CD1c-positive myeloid dendritic cell (primary cell): ENCODE measurements around the gene CEP72.
"Not testable (repeated sequence)": the region's sequence is repeated elsewhere in the genome, so short reads cannot be mapped to it uniquely, and the experiment has no call there.

Experiments
- DNase-seq: peaks from one replicate; pipeline ENCODE4 v3.0.0-alpha.2; 2016; ENCODE audit errors: extremely low spot score

CEP72 gene

GRCh38 chr5:611731-612486 is at the start of gene CEP72:
CEP72 (plus strand) TSS chr5:612340; CDS start chr5:612362, 22 bp downstream.
- DNase-seq = peak; percentile 96

GRCh38 chr5:565782-566440 is 46.2 kb upstream of the CEP72 start:
- DNase-seq = no peak

GRCh38 chr5:566636-567309 is 45.4 kb upstream of the CEP72 start:
- DNase-seq = no peak

- DNase-seq = no peak
Measured at GRCh38 chr5:567664-568060, 44.5 kb upstream of the CEP72 start.

GRCh38 chr5:568061-568781 is 43.9 kb upstream of the CEP72 start:
- DNase-seq = peak; percentile 62

GRCh38 chr5:568809-569208 is 43.3 kb upstream of the CEP72 start:
- no peak for DNase-seq

- DNase-seq = no peak
Measured at GRCh38 chr5:569358-569867, 42.7 kb upstream of the CEP72 start.

GRCh38 chr5:569868-570361 is 42.2 kb upstream of the CEP72 start:
- DNase-seq = no peak

GRCh38 chr5:570446-570845 is 41.7 kb upstream of the CEP72 start:
- DNase-seq = no peak

- DNase-seq = no peak
Measured at GRCh38 chr5:570886-571285, 41.3 kb upstream of the CEP72 start.

GRCh38 chr5:571791-572190 is 40.3 kb upstream of the CEP72 start:
- no peak for DNase-seq

GRCh38 chr5:572398-573019 is 39.6 kb upstream of the CEP72 start:
- no peak for DNase-seq

- no peak for DNase-seq
Measured at GRCh38 chr5:573206-573605, 38.9 kb upstream of the CEP72 start.

- DNase-seq = no peak
Measured at GRCh38 chr5:573976-574375, 38.2 kb upstream of the CEP72 start.

GRCh38 chr5:574906-575305 is 37.2 kb upstream of the CEP72 start:
- no peak for DNase-seq

GRCh38 chr5:575636-576035 is 36.5 kb upstream of the CEP72 start:
- DNase-seq = no peak

GRCh38 chr5:577214-577613 is 34.9 kb upstream of the CEP72 start:
- not testable (repeated sequence) for DNase-seq

- no peak for DNase-seq
Measured at GRCh38 chr5:577800-578199, 34.3 kb upstream of the CEP72 start.

GRCh38 chr5:579211-579610 is 32.9 kb upstream of the CEP72 start:
- no peak for DNase-seq

GRCh38 chr5:579746-580366 is 32.3 kb upstream of the CEP72 start:
- no peak for DNase-seq

GRCh38 chr5:580436-580835 is 31.7 kb upstream of the CEP72 start:
- no peak for DNase-seq
